Neural cell (in vitro differentiated cells): ENCODE results near the gene PREB.

Source experiments
- EP300 ChIP-seq: fragments of 450-650 bp; conservative IDR thresholded peaks from 2 replicates; pipeline ENCODE4 v1.6.1; 2014; ENCODE audit warnings: antibody characterized with exemption, mild to moderate bottlenecking, moderate library complexity; ENCODE audit not compliant: poor library complexity, severe bottlenecking
- POLR2AphosphoS5 ChIP-seq: IDR thresholded peaks from 2 replicates; pipeline ENCODE4 v1.6.1; 2012
- RAD21 ChIP-seq: fragments of 450-650 bp; conservative IDR thresholded peaks from 2 replicates; pipeline ENCODE4 v1.6.1; 2014; ENCODE audit warnings: antibody characterized with exemption, mild to moderate bottlenecking, moderate library complexity
- TF ChIP-seq, protein P1 (sequence below): fragments of 450-650 bp; IDR thresholded peaks from 2 replicates; pipeline ENCODE4 v1.5.1; 2014; ENCODE audit warnings: antibody characterized with exemption, mild to moderate bottlenecking, moderate library complexity; ENCODE audit not compliant: poor library complexity, severe bottlenecking

DNA sequence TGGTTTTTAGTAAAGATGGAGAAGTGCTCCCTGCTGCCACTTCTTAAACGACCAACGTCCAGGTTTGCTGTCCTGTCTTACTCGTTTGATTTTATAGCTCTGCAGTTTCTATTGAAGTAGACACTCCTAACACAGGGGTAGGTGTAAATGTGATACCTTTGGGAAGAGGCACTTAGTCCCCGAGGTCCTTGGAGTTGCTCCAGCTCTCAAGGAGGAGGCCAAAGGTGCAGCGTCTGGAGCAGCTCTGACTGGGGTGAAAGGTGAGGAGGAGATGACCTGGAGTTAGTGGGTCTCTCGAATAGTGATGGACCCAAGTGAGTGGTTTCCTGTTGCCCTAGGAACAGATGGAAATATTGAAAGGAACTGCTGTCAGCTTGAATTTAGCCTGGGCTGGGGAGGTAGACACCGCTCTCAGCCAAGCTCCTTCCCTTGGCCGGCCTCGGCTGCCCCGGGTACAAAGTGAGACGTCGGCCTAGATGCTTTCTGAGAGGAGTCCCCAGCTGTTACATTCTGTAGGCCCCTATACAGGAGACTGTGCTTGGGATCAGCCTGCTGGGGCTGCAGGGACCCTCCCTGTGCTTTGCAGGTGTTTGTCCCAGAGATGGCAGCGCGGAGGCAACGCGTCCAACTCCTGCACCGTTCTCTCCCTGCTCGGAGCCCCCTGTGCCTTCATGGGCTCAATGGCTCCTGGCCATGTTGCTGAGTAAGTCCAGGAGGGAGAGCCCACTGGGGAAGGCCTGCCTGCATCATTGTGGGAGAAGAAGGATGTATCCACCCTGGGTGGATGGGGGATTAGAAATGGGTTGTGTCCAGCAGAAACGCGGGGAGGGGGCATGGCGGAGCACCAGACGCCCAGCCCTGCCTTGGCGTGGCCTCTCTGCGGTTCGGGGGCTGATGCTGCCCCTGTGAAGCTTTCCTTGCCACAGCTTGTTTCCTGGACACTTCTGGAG, 42.4 kb downstream of the PREB start:
- TF ChIP-seq, protein P1, sequence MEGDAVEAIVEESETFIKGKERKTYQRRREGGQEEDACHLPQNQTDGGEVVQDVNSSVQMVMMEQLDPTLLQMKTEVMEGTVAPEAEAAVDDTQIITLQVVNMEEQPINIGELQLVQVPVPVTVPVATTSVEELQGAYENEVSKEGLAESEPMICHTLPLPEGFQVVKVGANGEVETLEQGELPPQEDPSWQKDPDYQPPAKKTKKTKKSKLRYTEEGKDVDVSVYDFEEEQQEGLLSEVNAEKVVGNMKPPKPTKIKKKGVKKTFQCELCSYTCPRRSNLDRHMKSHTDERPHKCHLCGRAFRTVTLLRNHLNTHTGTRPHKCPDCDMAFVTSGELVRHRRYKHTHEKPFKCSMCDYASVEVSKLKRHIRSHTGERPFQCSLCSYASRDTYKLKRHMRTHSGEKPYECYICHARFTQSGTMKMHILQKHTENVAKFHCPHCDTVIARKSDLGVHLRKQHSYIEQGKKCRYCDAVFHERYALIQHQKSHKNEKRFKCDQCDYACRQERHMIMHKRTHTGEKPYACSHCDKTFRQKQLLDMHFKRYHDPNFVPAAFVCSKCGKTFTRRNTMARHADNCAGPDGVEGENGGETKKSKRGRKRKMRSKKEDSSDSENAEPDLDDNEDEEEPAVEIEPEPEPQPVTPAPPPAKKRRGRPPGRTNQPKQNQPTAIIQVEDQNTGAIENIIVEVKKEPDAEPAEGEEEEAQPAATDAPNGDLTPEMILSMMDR = no peak
- TF ChIP-seq EP300 (no peak), RAD21 (no peak), POLR2AphosphoS5 (no peak)
